T-helper 2 cell treated with Interferon-gamma antibody and Interleukin-4, amounts not matched to agents 5 μg/mL and 100 μg/mL, for 36 hours (primary cell): Measurements from ENCODE around the gene MT1H.

Experiments used
- DNase-seq: peaks from one replicate; pipeline ENCODE4 v3.0.0; 2021; ENCODE audit warnings: low spot score
- H3K27ac Mint-ChIP-seq: one replicate; pipeline ENCODE4 v1.8.0; 2021; ENCODE audit warnings: mild to moderate bottlenecking, mixed read lengths
- H3K27me3 Mint-ChIP-seq: one replicate; pipeline ENCODE4 v1.8.0; 2021; ENCODE audit warnings: low read depth, mixed read lengths
- H3K36me3 Mint-ChIP-seq: one replicate; pipeline ENCODE4 v1.8.0; 2021; ENCODE audit warnings: low read depth, mixed read lengths
- H3K4me1 Mint-ChIP-seq: one replicate; pipeline ENCODE4 v1.8.0; 2021; ENCODE audit warnings: low read depth, mixed read lengths
- H3K4me3 Mint-ChIP-seq: one replicate; pipeline ENCODE4 v1.8.0; 2022; ENCODE audit warnings: mild to moderate bottlenecking, moderate library complexity, mixed read lengths
- H3K9me3 Mint-ChIP-seq: one replicate; pipeline ENCODE4 v1.8.0; 2021; ENCODE audit warnings: mixed read lengths

Gene MT1H

DNA sequence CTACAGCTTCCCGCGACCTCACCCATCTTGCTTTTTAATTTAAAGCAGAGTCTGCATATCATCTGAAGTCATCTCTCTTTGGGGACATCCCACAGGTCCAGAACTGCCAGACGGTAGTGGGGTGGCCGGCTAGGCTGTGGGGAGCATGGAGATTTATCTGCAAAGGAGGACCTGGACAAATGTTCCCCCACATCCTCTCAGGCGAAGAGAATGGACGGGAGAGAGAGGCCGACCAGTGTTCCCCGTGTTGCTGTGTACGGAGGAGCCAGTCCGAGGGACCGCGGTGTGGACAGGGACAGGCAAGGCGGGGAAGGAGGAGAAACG lies 37.8 kb upstream of the MT1H start:
- Mint-ChIP-seq H3K27ac (no peak overlapping the region), H3K4me3 (peak overlapping the region; percentile 66), H3K4me1 (peaks cover 28% of the 10 kb centered on the region), H3K27me3 (peaks cover 62% of the 10 kb centered on the region), H3K9me3 (no peaks in the 10 kb centered on the region), H3K36me3 (peaks cover 4% of the 10 kb centered on the region)
- DNase-seq: no peak

DNA sequence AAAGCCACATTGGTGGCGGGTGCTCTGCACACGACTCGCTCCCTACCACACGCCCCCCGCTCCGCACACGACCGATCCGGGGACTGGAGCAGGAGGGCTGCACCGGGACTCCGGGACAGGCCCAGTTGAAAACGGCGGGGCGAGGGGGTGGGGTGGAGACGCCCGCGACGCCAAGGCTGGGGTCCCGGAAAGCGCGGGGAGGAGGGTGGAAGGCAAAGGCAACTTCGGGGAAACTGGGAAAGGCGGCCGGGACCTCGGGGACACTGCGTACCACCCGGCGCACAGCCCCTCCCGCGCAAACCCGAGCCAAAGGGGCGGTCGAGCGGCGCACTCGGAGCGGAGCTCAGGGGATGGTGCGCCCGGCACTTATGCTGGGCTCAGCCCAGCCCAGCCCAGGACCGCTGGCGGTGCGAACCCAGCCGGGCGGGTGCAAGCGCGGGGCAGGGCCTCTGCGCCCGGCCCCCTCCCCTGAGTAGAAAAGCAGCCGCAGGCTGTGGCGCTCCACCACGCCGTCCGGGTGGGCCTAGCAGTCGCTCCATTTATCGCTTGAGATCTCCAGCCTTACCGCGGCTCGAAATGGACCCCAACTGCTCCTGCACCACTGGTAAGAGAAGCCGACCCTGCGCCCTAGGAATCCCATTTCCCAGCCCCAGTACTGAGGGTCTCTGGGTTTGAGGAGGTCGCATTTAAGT lies 37.3 kb upstream of the MT1H start, which contains the start of gene MT1M:
MT1M (plus strand) TSS at position 504 of the 692 bp plus-strand sequence; CDS start at position 577, 73 bp downstream.
- no peak for DNase-seq
- Mint-ChIP-seq H3K9me3 (no peaks in the 10 kb centered on the region), H3K4me3 (peak within 1 kb of the TSS; percentile 66), H3K27me3 (peaks cover 68% of the 10 kb centered on the region), H3K36me3 (peaks cover 4% of the 10 kb centered on the region), H3K27ac (no peak within 1 kb of the TSS), H3K4me1 (peaks cover 24% of the 10 kb centered on the region)

DNA sequence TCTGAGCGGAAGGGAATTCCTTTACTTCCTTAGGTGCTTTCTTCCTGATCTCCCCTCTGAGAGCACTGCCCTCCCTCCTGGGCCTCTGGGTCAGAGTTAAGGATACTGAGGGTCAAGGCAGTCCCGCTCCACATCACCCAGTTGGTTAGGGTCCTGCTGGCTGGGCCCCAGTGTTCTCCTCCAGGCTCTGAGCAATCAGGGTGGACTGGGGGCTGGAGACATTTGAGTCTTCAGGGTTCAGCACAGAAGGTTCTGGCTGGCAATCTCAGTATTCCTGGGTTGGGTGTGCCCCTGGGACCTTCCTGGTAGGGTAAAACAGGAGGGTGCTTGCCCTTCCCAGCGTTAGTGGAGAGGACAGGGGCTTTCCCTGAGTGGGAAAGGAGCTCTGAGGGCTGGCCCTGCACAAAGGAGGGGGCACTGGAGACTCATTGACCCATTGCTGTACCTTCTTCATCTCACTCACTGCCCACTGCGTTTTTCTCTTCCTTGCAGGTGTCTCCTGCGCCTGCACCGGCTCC lies 36.7 kb upstream of the MT1H start:
- DNase-seq: no peak
- Mint-ChIP-seq H3K9me3 (no peaks in the 10 kb centered on the region), H3K27me3 (peaks cover 74% of the 10 kb centered on the region), H3K4me3 (peak overlapping the region; percentile 54), H3K27ac (no peak overlapping the region), H3K4me1 (peaks cover 29% of the 10 kb centered on the region), H3K36me3 (peaks cover 4% of the 10 kb centered on the region)

DNA sequence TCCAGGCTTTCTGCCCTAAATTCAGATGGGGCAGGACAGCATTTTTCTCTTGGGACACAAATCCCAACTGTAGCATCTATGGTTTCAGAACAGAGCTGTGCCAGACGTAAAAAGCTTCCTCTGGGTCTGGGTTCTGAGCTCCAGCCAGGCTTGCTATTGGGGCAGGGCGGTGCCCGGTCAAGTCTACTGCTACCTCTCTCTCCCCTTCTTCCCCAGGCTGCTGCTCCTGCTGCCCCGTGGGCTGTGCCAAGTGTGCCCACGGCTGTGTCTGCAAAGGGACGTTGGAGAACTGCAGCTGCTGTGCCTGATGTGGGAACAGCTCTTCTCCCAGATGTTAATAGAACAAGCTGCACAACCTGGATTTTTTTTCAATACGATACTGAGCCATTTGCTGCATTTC lies 36.1 kb upstream of the MT1H start:
- H3K4me3 Mint-ChIP-seq: no peak overlapping the region
- H3K27ac Mint-ChIP-seq: no peak overlapping the region
- DNase-seq: no peak
- H3K4me1 Mint-ChIP-seq: peaks cover 31% of the 10 kb centered on the region
- H3K9me3 Mint-ChIP-seq: no peaks in the 10 kb centered on the region
- peaks cover 4% of the 10 kb centered on the region for H3K36me3 Mint-ChIP-seq
- peaks cover 77% of the 10 kb centered on the region for H3K27me3 Mint-ChIP-seq

DNA sequence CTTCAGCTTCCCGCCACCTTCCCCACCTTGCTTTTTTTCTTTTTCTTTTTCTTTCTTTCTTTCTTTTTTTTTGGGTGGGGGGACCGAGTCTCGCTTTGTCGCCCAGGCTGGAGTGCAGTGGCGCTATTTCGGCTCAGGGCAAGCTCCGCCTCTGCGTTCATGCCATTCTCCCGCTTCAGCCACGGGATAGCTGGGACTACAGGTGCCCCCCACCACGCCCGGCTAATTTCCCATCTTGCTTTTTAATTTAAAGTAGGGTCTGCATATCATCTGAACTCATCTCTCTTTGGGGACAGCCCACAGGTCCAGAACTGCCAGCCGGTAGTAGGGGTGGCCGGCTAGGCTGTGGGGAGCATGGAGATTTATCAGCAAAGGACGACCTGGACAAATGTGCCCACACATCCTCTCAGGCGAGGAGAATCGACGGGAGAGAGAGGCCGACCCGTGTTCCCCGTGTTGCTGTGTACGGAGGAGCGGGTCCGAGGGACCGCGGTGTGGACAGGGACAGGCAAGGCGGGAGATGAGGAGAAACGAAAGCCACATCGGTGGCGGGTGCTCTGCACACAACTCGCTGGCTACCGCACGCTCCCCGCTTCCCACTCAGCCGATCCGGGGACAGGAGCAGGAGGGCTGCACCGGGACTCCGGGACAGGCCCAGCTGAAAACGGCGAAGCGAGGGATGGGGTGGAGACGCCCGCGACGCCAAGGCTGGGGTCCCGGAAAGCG lies 34.7 kb upstream of the MT1H start:
- H3K27ac Mint-ChIP-seq: peak overlapping the region; percentile 5
- peaks cover 31% of the 10 kb centered on the region for H3K4me1 Mint-ChIP-seq
- peaks cover 4% of the 10 kb centered on the region for H3K36me3 Mint-ChIP-seq
- H3K4me3 Mint-ChIP-seq: peak overlapping the region; percentile 73
- DNase-seq: no peak
- H3K27me3 Mint-ChIP-seq: peaks cover 89% of the 10 kb centered on the region
- H3K9me3 Mint-ChIP-seq: no peaks in the 10 kb centered on the region

DNA sequence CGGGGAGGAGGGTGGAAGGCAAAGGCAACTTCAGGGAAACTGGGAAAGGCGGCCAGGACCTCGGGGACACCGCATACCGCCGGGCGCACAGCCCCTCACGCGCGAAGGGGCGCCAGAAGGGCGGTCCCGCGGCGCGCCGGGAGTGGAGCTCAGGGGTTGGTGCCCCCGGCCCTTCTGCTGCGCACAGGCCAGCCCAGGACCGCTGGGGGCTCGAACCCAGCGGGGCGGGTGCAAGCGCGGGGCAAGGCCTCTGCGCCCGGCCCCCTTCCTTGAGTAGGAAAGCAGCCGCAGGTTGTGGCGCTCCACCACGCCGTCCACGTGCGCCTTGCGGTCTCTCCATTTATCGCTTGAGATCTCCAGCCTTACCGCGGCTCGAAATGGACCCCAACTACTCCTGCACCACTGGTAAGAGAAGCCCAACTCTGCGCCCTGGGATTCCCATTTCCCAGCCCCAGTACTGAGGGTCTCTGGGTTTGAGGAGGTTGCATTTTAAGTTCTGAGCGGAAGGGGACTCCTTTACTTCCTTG lies 34.1 kb upstream of the MT1H start:
- H3K27ac Mint-ChIP-seq: no peak overlapping the region
- peaks cover 27% of the 10 kb centered on the region for H3K4me1 Mint-ChIP-seq
- H3K9me3 Mint-ChIP-seq: no peaks in the 10 kb centered on the region
- DNase-seq: no peak
- peaks cover 89% of the 10 kb centered on the region for H3K27me3 Mint-ChIP-seq
- peaks cover 4% of the 10 kb centered on the region for H3K36me3 Mint-ChIP-seq
- peak overlapping the region; percentile 45 for H3K4me3 Mint-ChIP-seq

DNA sequence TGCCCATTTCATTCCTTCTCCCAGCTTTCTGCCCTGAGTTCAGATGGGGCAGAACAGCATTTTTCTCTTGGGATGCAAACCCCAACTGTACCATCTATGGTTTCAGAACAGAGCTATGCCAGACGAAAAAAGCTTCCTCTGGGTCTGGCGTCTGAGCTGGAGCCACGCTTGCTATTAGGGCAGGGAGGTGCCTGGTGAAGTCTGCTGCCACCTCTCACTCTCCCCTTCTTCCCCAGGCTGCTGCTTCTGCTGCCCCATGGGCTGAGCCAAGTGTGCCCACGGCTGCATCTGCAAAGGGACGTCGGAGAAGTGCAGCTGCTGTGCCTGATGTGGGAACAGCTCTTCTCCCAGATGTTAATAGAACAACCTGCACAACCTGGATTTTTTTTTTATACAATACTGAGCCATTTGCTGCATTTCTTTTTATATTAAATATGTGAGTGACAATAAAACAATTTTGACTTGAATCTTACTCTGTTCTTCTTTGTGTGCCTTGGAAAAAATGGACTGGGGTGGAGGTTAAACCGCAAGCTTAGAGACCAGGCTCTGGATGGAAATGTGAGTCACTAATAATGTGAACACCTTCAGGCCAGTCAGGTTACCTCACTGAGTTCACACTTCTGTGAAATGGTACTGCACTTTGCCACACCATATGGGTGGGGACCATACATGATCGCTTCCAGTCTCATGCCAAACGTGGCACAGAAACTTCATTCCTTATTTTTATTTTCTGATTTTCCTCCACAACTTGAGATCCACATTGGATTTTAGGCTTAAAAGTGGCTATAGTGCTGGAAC lies 32.8 kb upstream of the MT1H start:
- Mint-ChIP-seq H3K27ac (no peak overlapping the region), H3K4me1 (peaks cover 25% of the 10 kb centered on the region), H3K36me3 (peaks cover 4% of the 10 kb centered on the region), H3K4me3 (no peak overlapping the region), H3K27me3 (peaks cover 81% of the 10 kb centered on the region), H3K9me3 (no peaks in the 10 kb centered on the region)
- no peak for DNase-seq

DNA sequence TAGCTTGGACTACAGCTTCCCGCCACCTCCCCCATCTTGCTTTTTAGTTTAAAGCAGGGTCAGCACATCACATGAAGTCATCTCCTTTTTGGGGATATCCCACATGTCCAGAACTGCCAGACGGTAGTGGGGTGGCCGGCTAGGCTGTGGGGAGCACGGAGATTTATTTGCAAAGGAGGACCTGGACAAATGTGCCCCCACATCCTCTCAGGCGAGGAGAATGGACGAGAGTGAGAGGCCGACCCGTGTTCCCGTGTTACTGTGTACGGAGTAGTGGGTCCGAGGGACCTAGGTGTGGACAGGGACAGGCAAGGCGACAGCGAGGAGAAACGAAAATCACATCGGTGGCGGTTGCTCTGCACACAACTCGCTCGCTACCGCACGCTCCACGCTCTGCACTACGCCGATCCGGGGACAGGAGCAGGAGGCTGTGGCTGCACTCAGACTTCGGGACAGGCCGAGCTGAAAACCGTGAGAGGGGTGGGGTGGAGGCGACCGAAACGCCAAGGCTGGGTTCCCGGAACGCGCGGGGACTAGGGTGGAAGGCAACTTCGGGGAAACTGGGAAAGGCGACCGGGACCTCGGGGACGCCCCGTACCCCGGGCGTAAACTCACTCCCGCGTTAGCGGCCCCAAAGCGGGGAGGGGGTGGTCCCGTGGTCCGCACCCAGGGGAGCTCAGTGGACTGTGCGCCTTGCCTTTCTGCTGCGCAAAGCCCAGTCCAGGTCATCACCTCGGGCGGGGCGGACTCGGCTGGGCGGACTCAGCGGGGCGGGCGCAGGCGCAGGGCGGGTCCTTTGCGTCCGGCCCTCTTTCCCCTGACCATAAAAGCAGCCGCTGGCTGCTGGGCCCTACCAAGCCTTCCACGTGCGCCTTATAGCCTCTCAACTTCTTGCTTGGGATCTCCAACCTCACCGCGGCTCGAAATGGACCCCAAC lies 31.5 kb upstream of the MT1H start, which contains the start of gene MT1A:
MT1A (plus strand) TSS at position 853 of the 937 bp plus-strand sequence; CDS start at position 926, 73 bp downstream.
- no peaks in the 10 kb centered on the region for H3K9me3 Mint-ChIP-seq
- peak; percentile 45 for DNase-seq
- H3K4me1 Mint-ChIP-seq: peaks cover 28% of the 10 kb centered on the region
- no peak within 1 kb of the TSS for H3K27ac Mint-ChIP-seq
- H3K27me3 Mint-ChIP-seq: peaks cover 79% of the 10 kb centered on the region
- peak within 1 kb of the TSS; percentile 76 for H3K4me3 Mint-ChIP-seq
- peaks cover 4% of the 10 kb centered on the region for H3K36me3 Mint-ChIP-seq

DNA sequence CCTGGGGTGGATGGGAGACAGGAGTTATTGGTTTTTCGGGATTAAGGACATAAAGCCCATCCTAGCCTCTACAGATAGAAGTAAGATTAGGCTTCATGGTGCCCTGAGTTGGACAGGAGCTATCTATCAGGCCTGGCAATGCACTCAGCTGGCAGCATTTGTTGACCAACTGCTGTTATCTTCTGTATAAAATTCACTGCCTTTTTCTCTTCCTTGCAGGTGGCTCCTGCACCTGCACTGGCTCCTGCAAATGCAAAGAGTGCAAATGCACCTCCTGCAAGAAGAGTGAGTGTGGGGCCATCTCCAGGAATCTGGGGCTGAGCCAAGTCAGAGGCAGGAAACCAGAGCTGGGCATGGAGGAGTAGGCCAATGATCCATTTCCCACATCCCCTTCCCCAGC lies 30.6 kb upstream of the MT1H start:
- no peaks in the 10 kb centered on the region for H3K9me3 Mint-ChIP-seq
- peaks cover 35% of the 10 kb centered on the region for H3K4me1 Mint-ChIP-seq
- no peak overlapping the region for H3K4me3 Mint-ChIP-seq
- peaks cover 4% of the 10 kb centered on the region for H3K36me3 Mint-ChIP-seq
- H3K27me3 Mint-ChIP-seq: peaks cover 70% of the 10 kb centered on the region
- DNase-seq: no peak
- no peak overlapping the region for H3K27ac Mint-ChIP-seq

DNA sequence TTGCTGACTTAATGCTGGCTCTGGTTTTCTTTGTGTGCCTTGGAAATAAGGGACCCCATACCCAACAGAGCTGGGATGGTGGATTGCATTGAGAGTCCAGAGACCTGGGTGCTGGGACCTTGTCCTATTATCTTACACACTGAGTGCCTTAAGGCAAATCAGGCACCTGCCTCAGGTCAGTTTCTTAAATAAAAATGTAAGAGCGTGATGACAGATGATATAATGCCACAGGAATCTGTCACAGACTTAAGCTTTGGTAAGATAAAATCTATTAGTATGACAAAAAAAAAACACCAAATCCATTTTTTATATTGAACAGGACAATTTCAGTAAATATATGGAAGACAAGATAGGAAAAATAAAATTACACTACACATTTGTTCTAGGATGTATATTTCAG lies 29.5 kb upstream of the MT1H start:
- Mint-ChIP-seq H3K27me3 (peaks cover 59% of the 10 kb centered on the region), H3K27ac (no peak overlapping the region), H3K9me3 (no peaks in the 10 kb centered on the region), H3K4me3 (no peak overlapping the region), H3K36me3 (peaks cover under 1% of the 10 kb centered on the region), H3K4me1 (peaks cover 34% of the 10 kb centered on the region)
- DNase-seq: no peak

DNA sequence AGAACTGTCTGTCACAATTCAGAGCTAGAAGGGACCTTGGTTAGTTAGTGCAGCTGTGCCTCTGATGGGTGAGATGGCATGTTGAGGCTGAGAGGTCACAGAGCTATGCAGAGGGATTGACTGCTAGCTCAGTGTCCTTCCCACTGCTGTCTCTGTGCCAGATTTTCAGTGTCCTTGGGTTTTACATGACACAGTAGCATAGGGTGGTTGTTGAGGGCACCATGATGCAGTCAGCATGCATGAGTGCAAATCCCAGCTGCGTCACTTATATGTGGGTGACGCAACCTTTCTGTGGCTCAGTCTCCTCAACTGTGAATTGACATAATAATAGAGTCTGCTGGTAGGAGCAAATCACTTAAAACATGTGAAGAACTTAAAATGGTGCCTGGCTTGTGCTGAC lies 28.4 kb upstream of the MT1H start:
- peaks cover 56% of the 10 kb centered on the region for H3K27me3 Mint-ChIP-seq
- H3K4me3 Mint-ChIP-seq: no peak overlapping the region
- DNase-seq: no peak
- peaks cover 29% of the 10 kb centered on the region for H3K4me1 Mint-ChIP-seq
- no peaks in the 10 kb centered on the region for H3K9me3 Mint-ChIP-seq
- no peak overlapping the region for H3K27ac Mint-ChIP-seq
- no peaks in the 10 kb centered on the region for H3K36me3 Mint-ChIP-seq

DNA sequence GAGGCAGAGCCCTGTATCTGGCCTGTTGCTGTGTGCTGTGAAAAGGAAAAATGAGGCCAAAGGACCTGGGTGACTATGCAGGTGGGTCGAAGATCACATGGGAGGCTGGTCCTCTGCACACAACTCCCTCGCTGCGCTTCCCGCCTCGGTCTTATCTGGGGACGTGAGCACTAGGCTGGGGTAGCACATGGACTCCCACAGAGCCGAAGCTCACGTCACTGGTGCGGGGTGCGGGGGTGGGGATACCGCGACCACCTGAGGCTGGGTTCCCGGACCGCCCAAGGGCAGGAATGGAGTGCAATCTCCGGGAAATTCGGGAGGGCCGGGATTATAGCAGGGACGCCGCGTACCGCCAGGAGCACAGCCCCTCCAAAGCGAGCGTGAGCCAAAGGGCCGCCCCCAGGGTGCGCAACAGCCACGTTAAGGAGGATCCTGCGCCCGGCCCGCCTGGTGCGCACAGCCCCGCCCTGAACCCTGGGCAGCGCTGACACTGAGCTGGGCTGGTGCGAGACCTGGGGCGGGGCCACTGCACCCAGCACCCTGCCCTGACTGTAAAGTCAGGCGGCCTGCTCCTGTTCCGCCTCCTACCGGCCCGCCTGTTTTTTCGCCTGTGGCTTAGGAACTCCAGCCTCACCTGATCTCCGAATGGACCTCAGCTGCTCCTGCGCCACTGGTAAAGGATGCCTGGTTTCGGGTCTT lies 26.4 kb upstream of the MT1H start:
- H3K36me3 Mint-ChIP-seq: no peaks in the 10 kb centered on the region
- H3K27me3 Mint-ChIP-seq: peaks cover 50% of the 10 kb centered on the region
- no peaks in the 10 kb centered on the region for H3K9me3 Mint-ChIP-seq
- DNase-seq: peak; percentile 85
- peaks cover 23% of the 10 kb centered on the region for H3K4me1 Mint-ChIP-seq
- peak overlapping the region; percentile 76 for H3K4me3 Mint-ChIP-seq
- H3K27ac Mint-ChIP-seq: no peak overlapping the region
